Lower lobe of right lung (tissue), 2 donors: ENCODE data around the gene KCNE2. TPM values are rescaled to one million over a fixed set of nuclear protein-coding genes. Genes with fewer than 3 reads are reported as not detected.
"Not testable (repeated sequence)": the region's sequence is repeated elsewhere in the genome, so short reads cannot be mapped to it uniquely, and the experiment has no call there.

Experiments used
- ATAC-seq, 2 donors: fragments of 200-7000 bp; cut with Tn5 transposase; one replicate each; pipeline ENCODE4 v1.9.1; 2020 to 2022; ENCODE audit warnings: mild to moderate bottlenecking in 2 of 2, moderate library complexity in 2 of 2
- DNase-seq: peaks from one replicate; pipeline ENCODE4 v3.0.0-alpha.2; 2020
- H3K27ac ChIP-seq: fragments of 200-600 bp; one replicate; pipeline ENCODE4 v1.8.0; 2022
- H3K27me3 ChIP-seq: fragments of 200-600 bp; one replicate; pipeline ENCODE4 v1.8.0; 2022; ENCODE audit warnings: low read depth
- H3K36me3 ChIP-seq: fragments of 200-600 bp; one replicate; pipeline ENCODE4 v1.8.0; 2022; ENCODE audit warnings: mild to moderate bottlenecking
- H3K4me1 ChIP-seq: fragments of 200-600 bp; one replicate; pipeline ENCODE4 v1.8.0; 2022
- H3K4me3 ChIP-seq: fragments of 200-600 bp; one replicate; pipeline ENCODE4 v1.8.0; 2022; ENCODE audit warnings: mild to moderate bottlenecking
- H3K9me3 ChIP-seq: fragments of 200-600 bp; one replicate; pipeline ENCODE4 v1.8.0; 2022
- intact Hi-C: fragments of 100-400 bp; cut with DNase I; formaldehyde crosslinking; loops from one replicate; pipeline ENCODE4 v1.11.0; 2022
- total RNA-seq: library from RNA; stranded (reverse); fragmentation: NEBNext Ultra II Directional; extraction: Animal tissue kit (Norgen Biotek cat#: 25700); gene quantifications from one replicate; pipeline ENCODE4 v1.2.1, GENCODE V29; 2021
- donor health status: DM: no; HTN: yes; CAD: no; lungs with severe emphysema.

The KCNE2 gene
- total RNA-seq, 1 donor from 2014 or later: not detected

DNA sequence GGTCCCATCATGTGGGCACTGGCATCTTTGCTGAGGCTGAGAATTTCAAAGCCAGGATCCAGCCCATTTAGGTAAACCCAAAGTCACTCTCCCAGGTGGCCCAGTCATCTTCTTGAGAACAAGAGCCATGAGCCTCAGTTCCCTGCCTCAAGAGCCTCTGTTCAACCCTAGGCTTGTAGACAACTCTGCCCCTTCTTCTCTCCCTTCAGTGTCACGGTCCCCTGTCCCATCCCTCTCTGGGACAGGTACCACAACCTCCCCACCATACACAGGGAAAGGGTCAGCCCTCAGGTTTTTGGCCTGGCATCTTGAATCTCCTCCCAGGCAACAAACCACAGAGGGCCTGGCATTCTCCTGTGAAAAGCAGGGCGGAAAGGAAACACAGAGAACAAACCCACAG is 41.9 kb downstream of the KCNE2 start:
- ATAC-seq, H3K36me3 ChIP-seq, H3K27me3 ChIP-seq, intact Hi-C loops, H3K4me3 ChIP-seq, H3K27ac ChIP-seq, H3K9me3 ChIP-seq, H3K4me1 ChIP-seq, DNase-seq: not testable (repeated sequence)

DNA sequence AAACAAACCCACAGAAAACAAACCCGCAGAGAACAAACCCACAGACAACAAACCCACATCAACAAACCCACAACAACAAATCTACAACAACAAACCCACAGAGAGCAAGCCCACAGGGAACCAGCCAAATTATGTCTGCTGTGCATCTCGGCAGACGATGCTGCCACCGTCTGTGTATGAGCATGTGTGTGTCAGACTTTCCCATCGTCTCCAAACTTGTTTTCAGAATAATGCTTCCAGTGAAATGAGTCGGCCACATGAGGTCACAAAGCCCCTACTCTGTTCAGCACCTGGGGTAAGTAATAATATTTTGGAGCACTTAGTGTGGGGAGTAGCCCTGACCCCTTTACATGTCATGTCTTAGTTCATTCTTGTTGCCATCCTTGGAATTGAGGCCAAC is 42.3 kb downstream of the KCNE2 start:
- H3K36me3 ChIP-seq, H3K9me3 ChIP-seq, intact Hi-C loops, ATAC-seq, H3K27ac ChIP-seq, DNase-seq, H3K4me1 ChIP-seq, H3K27me3 ChIP-seq, H3K4me3 ChIP-seq: not testable (repeated sequence)

DNA sequence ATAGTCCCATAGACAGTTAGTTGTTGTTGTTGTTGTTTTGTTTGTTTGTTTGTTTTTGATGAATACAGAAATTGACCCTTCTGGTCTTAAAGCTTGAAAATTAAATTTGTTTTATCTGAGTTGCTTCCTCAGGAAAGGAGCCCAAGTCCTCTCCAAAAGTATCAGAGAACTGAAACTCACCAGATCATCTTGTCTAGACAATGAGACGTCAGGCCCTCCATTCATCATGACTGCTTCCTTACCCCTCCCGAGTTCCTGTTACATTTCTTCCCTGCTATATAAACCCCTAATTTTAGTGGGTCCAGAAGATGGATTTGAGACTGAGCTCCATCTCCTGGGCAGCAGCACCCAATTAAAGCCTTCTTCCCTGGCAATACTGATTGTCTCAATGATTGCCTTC is 42.9 kb downstream of the KCNE2 start:
- intact Hi-C loops: not testable (repeated sequence)

DNA sequence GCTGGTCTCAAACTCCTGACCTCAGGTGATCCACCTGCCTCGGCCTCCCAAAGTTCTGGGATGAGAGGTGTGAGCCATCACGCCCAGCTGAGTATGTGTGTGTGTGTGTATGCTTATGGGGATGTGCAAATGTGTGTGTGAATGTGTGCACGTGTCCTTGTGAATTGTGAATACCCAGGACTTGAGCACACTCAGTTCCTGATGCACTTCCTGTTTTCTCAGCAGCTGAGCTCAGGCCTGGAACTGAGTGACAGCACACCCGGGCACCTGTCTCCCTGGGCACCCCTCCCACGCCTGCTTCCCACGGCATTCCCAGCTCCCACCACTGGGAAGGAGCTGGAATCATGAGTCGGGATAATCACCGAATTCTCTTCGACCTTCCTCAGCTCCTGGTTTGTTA is 43.5 kb downstream of the KCNE2 start:
- H3K27ac ChIP-seq, H3K4me1 ChIP-seq, H3K36me3 ChIP-seq, intact Hi-C loops, ATAC-seq, DNase-seq, H3K27me3 ChIP-seq, H3K9me3 ChIP-seq, H3K4me3 ChIP-seq: not testable (repeated sequence)

More for the DNA sequence above, 42.9 kb downstream of the KCNE2 start:
- not testable (repeated sequence) for H3K27me3 ChIP-seq, ATAC-seq, H3K36me3 ChIP-seq, H3K4me3 ChIP-seq, H3K9me3 ChIP-seq, H3K4me1 ChIP-seq, H3K27ac ChIP-seq, DNase-seq

DNA sequence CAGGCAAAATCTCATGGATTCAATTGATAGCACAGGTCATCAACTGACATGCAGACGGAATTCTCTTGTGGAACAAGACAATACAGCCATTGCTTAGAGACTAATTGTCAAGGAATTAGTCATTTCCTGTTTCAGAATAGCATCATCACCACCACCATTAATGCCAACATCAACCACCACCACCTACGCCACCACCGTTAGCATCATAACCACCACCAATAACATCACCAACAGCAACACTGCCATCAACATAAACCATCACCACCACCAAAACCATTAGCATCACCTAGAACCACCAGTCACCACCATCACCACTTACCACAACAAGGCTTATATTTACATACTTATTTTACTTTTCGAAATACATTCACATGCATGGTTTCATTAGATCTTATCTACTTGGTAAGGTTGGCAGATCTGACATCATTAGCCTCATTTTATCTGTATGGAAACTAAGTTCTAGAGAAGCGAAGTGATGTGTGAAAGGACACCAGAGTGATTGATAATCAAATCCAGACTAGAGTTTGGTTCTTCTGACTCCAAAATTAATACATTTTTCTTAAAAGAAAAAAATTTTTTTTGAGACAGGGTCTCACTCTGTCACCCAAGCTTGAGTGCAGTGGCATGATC is 53.8 kb downstream of the KCNE2 start:
- H3K27me3 ChIP-seq, intact Hi-C loops, H3K36me3 ChIP-seq, ATAC-seq, H3K27ac ChIP-seq, H3K9me3 ChIP-seq, H3K4me1 ChIP-seq, DNase-seq, H3K4me3 ChIP-seq: not testable (repeated sequence)

Other genes with a start within 250 kb of the KCNE2 start
- 19.7 TPM for gene SMIM11, start 11.5 kb downstream of the KCNE2 start, total RNA-seq
- gene SMIM34, start 59.9 kb downstream of the KCNE2 start, total RNA-seq: 0.56 TPM
- 21.7 TPM for gene KCNE1, start 148.2 kb downstream of the KCNE2 start, total RNA-seq